ENCODE data around the gene SPIN1.

DNA sequence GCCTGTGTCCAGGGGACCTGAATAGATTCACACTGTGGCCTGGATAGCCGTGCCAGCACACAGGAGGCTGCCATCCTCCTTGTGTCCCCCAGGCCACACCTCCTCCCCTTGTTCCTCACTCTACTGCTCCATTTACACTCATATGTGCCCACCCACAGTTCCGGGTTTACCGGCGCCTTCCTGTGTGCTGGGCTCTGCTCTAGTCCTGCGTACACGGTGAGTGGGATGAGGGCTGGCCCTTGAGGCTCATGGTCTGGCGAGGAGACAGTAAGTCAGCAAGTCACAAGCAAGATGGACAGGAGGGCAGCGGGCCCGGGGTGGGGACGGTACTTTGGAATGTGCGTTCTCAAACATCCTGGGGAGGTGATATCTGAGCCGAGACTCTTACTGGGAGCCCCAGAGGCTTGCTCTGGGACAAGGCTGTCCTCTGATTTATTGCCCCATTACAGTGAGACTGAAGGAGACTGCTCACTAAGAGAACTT lies 114.3 kb downstream of the SPIN1 start:
- TF ChIP-seq ZNF8 (CRISPR knock-in tag; IDR thresholded peaks at IDR 0.05): no peak
- TF ChIP-seq, protein P1, sequence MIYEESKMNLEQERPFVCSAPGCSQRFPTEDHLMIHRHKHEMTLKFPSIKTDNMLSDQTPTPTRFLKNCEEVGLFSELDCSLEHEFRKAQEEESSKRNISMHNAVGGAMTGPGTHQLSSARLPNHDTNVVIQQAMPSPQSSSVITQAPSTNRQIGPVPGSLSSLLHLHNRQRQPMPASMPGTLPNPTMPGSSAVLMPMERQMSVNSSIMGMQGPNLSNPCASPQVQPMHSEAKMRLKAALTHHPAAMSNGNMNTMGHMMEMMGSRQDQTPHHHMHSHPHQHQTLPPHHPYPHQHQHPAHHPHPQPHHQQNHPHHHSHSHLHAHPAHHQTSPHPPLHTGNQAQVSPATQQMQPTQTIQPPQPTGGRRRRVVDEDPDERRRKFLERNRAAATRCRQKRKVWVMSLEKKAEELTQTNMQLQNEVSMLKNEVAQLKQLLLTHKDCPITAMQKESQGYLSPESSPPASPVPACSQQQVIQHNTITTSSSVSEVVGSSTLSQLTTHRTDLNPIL (CRISPR knock-in tag; IDR thresholded peaks at IDR 0.05; ENCODE audit: low read depth): no peak
- no peak for TF ChIP-seq OSR1 (CRISPR knock-in tag; IDR thresholded peaks at IDR 0.05)
- TF ChIP-seq ZFP30 (CRISPR knock-in tag; IDR thresholded peaks at IDR 0.05): no peak
- TF ChIP-seq ARNTL (CRISPR knock-in tag; IDR thresholded peaks at IDR 0.05; ENCODE audit: borderline replicate concordance, low read depth): no peak
- no peak for TF ChIP-seq TCF4 (CRISPR knock-in tag; IDR thresholded peaks at IDR 0.05; ENCODE audit: borderline replicate concordance)
- TF ChIP-seq RARB (CRISPR knock-in tag; IDR thresholded peaks at IDR 0.05): no peak
- TF ChIP-seq, protein P2, sequence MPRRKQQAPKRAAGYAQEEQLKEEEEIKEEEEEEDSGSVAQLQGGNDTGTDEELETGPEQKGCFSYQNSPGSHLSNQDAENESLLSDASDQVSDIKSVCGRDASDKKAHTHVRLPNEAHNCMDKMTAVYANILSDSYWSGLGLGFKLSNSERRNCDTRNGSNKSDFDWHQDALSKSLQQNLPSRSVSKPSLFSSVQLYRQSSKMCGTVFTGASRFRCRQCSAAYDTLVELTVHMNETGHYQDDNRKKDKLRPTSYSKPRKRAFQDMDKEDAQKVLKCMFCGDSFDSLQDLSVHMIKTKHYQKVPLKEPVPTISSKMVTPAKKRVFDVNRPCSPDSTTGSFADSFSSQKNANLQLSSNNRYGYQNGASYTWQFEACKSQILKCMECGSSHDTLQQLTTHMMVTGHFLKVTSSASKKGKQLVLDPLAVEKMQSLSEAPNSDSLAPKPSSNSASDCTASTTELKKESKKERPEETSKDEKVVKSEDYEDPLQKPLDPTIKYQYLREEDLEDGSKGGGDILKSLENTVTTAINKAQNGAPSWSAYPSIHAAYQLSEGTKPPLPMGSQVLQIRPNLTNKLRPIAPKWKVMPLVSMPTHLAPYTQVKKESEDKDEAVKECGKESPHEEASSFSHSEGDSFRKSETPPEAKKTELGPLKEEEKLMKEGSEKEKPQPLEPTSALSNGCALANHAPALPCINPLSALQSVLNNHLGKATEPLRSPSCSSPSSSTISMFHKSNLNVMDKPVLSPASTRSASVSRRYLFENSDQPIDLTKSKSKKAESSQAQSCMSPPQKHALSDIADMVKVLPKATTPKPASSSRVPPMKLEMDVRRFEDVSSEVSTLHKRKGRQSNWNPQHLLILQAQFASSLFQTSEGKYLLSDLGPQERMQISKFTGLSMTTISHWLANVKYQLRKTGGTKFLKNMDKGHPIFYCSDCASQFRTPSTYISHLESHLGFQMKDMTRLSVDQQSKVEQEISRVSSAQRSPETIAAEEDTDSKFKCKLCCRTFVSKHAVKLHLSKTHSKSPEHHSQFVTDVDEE (CRISPR knock-in tag; IDR thresholded peaks at IDR 0.05): no peak
